ENCODE data around the gene C6orf118. TPM values are rescaled to one million over a fixed set of nuclear protein-coding genes. Genes with fewer than 3 reads are reported as not detected.

Gene C6orf118
- total and polyA plus RNA-seq, 2 of the 8 experiments (the other 6 are each of a cell fraction or from before 2014, with no cell fraction given) = 0.35 to 0.58 TPM

- Histone ChIP-seq H2AK5ac (ENCODE audit: low read depth, low read length) (no peak overlapping the region), H2BK120ac (replicated peaks; ENCODE audit: low read depth, low read length) (no peak overlapping the region), H2AFZ (ENCODE audit: low read length) (no peak overlapping the region), H3K23ac (ENCODE audit: insufficient read length) (no peak overlapping the region), H3K27ac (ENCODE audit: low read depth, low read length) (no peak overlapping the region), H2BK20ac (ENCODE audit: low read length) (no peak overlapping the region), H2BK15ac (ENCODE audit: low read length) (no peak overlapping the region), H3K4me3 (ENCODE audit: extremely low read depth in 1 of 4, insufficient read depth in 2 of 4, low read depth in 3 of 4, low read length in 4 of 4) (no peak overlapping the region), H3K9ac (replicated peaks in 1 of 4; ENCODE audit: extremely low read depth in 1 of 4, low read depth in 3 of 4, low read length in 3 of 4) (no peak overlapping the region), H3K79me2 (ENCODE audit: control insufficient read depth in 1 of 2, insufficient read depth in 2 of 2, low read length in 2 of 2) (no peaks in the 10 kb centered on the region), H3K27me3 (replicated peaks in 1 of 4; ENCODE audit: control insufficient read depth in 3 of 4, extremely low read depth in 1 of 4, insufficient read depth in 3 of 4, low read length in 3 of 4) (no peaks in the 10 kb centered on the region), H2BK5ac (ENCODE audit: low read depth, low read length) (no peak overlapping the region), H3K79me1 (ENCODE audit: low read depth, low read length) (no peaks in the 10 kb centered on the region), H3K4me2 (ENCODE audit: insufficient read depth in 1 of 2, low read depth in 2 of 2, low read length in 2 of 2) (no peak overlapping the region), H3K4me1 (replicated peaks in 1 of 4; ENCODE audit: control insufficient read depth in 3 of 4, insufficient read depth in 4 of 4, low read length in 3 of 4) (no peaks in the 10 kb centered on the region), H3K18ac (ENCODE audit: extremely low read depth, low read length) (no peak overlapping the region), H3K14ac (ENCODE audit: insufficient read length) (no peak overlapping the region), H3K23me2 (ENCODE audit: low read depth, low read length) (no peaks in the 10 kb centered on the region), H3K36me3 (ENCODE audit: control insufficient read depth in 2 of 4, insufficient read depth in 4 of 4, low read length in 3 of 4) (no peaks in the 10 kb centered on the region), H3K9me3 (ENCODE audit: insufficient read depth in 2 of 2, low read depth in 1 of 2, low read length in 1 of 2) (no peaks in the 10 kb centered on the region), H3K56ac (replicated peaks; ENCODE audit: insufficient read length, low read depth, low read length) (no peak overlapping the region), H4K5ac (ENCODE audit: insufficient read length, low read depth, low read length) (no peak overlapping the region), H2BK12ac (ENCODE audit: low read depth, low read length) (no peak overlapping the region), H4K20me1 (replicated peaks in 1 of 2; ENCODE audit: control insufficient read depth in 1 of 2, insufficient read depth in 2 of 2, low read length in 2 of 2) (no peaks in the 10 kb centered on the region), H4K8ac (ENCODE audit: extremely low read depth, insufficient read depth, low read length) (no peak overlapping the region), H3K4ac (replicated peaks; ENCODE audit: insufficient read length, low read depth, low read length) (no peak overlapping the region), H4K91ac (replicated peaks; ENCODE audit: insufficient read length, low read length) (no peak overlapping the region)
- POLR2A ChIA-PET (ENCODE audit: partially characterized antibody) = no interaction called here
- DNase-seq (ENCODE audit: low read depth in 1 of 2, low spot score in 2 of 2) (no peak), FAIRE-seq (no peak)
- TF ChIP-seq EP300 (IDR thresholded peaks at IDR 0.05; ENCODE audit: borderline replicate concordance in 1 of 2, low read depth in 2 of 2, low read length in 2 of 2) = no peak
- no peak for TF ChIP-seq ASH2L (IDR thresholded peaks at IDR 0.05; ENCODE audit: low read length)
- TF ChIP-seq CHD2 (IDR thresholded peaks at IDR 0.05; ENCODE audit: low read length) = no peak
- TF ChIP-seq SRF (IDR thresholded peaks at IDR 0.05; ENCODE audit: low read depth, low read length) = no peak
- no peak for TF ChIP-seq USF2 (IDR thresholded peaks at IDR 0.05; ENCODE audit: low read length)
- no peak for TF ChIP-seq NRF1 (IDR thresholded peaks at IDR 0.05; ENCODE audit: low read depth, low read length)
- no peak for TF ChIP-seq POLR2A (IDR thresholded peaks at IDR 0.05; ENCODE audit: control extremely low read depth in 1 of 2, low read depth in 2 of 2, low read length in 2 of 2)
- no peak for TF ChIP-seq SIN3A (conservative IDR thresholded peaks at IDR 0.05 in 1 of 2, IDR thresholded peaks at IDR 0.05 in 1 of 2; ENCODE audit: low read depth in 1 of 2, low read length in 2 of 2)
- no peak for TF ChIP-seq JUND (IDR thresholded peaks at IDR 0.05; ENCODE audit: low read length)
- whole genome bisulfite sequencing, 2 experiments (ENCODE audit: extremely low coverage in 1 of 2, insufficient coverage in 1 of 2, insufficient read length in 1 of 2, insufficient replicate concordance in 2 of 2, low coverage in 1 of 2, low lambda C conversion rate in 2 of 2, missing lambda C conversion rate in 1 of 2) = 91% methylated on average over 5 of the region's 5 CpGs; no CpG with 5 or more reads in 1 of the 2 experiments
- CTCF ChIA-PET (ENCODE audit: partially characterized antibody) = no interaction called here
Measured at GRCh38 chr6:165298875-165299274, 10.5 kb downstream of the C6orf118 start.
